Measurements from ENCODE around the gene PRLR.

The PRLR gene

DNA sequence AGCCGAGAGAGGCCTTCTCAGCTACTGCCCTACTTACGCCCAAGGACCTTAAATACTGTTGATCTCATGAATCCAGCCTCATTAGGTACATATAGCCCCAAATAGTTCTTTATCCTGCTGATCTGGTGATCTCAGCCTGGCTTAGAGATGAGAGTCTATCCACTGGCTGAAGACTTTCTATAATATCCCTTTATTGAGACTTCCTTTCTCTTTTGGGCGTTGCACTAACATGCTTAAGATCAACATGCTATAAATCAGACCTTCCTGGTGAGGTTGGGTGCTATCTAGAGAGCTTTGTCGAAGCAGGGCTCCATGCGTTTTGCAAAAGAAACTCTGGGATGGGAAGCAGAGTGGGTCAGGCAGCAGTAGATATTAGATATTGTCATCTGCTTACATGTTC, 138.6 kb downstream of the PRLR start:
- in situ Hi-C loops (cut with HindIII; ENCODE audit: low sequenced_read_pairs) = no loop called here

GRCh38 chr5:35089334-35090314, 140.7 kb downstream of the PRLR start:
- in situ Hi-C loops (cut with HindIII; ENCODE audit: low sequenced_read_pairs) = no loop called here

- in situ Hi-C loops (cut with HindIII; ENCODE audit: low sequenced_read_pairs) = no loop called here
These were observed 142.3 kb downstream of the PRLR start for GRCh38 chr5:35087991-35088390.

DNA sequence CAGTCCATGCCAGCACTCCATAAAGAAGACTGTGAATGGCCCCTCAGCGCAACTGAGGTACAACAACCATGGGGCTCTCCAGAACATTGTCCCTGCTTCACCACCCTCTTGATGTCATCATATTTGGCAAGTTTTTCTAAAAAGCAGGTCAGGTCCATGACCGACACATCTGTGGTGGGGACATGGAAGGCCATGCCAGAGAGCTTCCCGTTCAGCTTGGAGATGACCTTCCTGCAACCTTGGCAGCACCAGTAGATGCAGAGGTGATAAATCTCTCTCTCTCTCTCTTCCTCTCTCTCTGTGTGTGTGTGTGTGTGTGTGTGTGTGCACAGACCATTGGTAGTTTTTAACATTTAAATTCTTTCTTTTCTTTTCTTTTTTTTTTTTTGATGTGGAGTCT, 147.1 kb downstream of the PRLR start:
- in situ Hi-C loops (cut with HindIII; ENCODE audit: low sequenced_read_pairs) = no loop called here

GRCh38 chr5:35082530-35082929, 147.8 kb downstream of the PRLR start:
- in situ Hi-C loops (cut with HindIII; ENCODE audit: low sequenced_read_pairs) = no loop called here

- in situ Hi-C loops (cut with HindIII; ENCODE audit: low sequenced_read_pairs) = no loop called here
These were observed 149.2 kb downstream of the PRLR start for GRCh38 chr5:35081134-35081533.

DNA sequence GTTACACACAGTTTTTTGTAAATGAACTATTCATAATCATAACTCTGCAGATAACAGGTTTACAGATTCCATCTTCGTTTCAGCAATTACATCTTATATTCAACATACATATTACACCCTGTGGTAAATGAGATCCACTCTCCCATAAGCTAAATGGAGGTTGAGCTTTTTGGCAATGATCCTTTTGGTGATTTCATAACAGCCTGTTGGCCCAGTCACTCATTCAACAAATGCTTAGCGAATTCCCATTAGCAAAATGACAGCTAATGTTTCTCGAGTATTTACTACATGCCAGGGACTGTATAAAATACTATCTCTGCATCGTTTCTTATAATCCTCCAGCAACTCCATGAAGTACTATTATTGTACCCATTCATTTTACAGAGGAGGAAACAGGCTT, 157.1 kb downstream of the PRLR start:
- in situ Hi-C loops (cut with HindIII; ENCODE audit: low sequenced_read_pairs) = no loop called here

- in situ Hi-C loops (cut with HindIII; ENCODE audit: low sequenced_read_pairs) = no loop called here
These were observed 161.1 kb downstream of the PRLR start for GRCh38 chr5:35069188-35069587.

GRCh38 chr5:35067985-35068384, 162.3 kb downstream of the PRLR start:
- in situ Hi-C loops (cut with HindIII; ENCODE audit: low sequenced_read_pairs) = no loop called here

GRCh38 chr5:35066260-35066795, 164.0 kb downstream of the PRLR start:
- in situ Hi-C loops (cut with HindIII; ENCODE audit: low sequenced_read_pairs) = no loop called here

GRCh38 chr5:35063414-35063813, 166.9 kb downstream of the PRLR start:
- in situ Hi-C loops (cut with HindIII; ENCODE audit: low sequenced_read_pairs) = no loop called here

GRCh38 chr5:35061211-35061770, 169.0 kb downstream of the PRLR start:
- in situ Hi-C loops (cut with HindIII; ENCODE audit: low sequenced_read_pairs) = no loop called here

DNA sequence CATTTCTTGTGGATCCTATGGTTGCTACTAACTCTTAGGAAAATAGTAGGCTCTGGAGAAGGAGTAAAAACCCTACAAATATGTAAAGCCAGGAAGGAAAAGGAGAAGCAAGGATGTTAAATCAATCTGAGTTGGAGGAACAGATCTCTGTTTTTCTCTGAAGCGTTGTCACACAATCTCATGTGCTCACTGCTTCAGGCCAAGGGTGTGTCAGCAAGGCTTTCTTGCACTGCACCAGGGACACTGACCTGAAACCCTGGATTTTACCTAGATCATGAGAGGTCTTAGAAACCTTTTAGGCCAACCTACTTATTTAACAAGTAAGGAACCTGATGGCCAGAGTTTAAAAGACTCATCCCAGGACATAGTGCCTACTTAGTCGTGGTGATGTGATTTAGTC, 170.1 kb downstream of the PRLR start:
- in situ Hi-C loops (cut with HindIII; ENCODE audit: low sequenced_read_pairs) = no loop called here

GRCh38 chr5:35059251-35059650, 171.0 kb downstream of the PRLR start:
- in situ Hi-C loops (cut with HindIII; ENCODE audit: low sequenced_read_pairs) = no loop called here

GRCh38 chr5:35058374-35058788, 171.9 kb downstream of the PRLR start:
- in situ Hi-C loops (cut with HindIII; ENCODE audit: low sequenced_read_pairs) = no loop called here

GRCh38 chr5:35056686-35057085, 173.6 kb downstream of the PRLR start:
- in situ Hi-C loops (cut with HindIII; ENCODE audit: low sequenced_read_pairs) = no loop called here

- in situ Hi-C loops (cut with HindIII; ENCODE audit: low sequenced_read_pairs) = no loop called here
These were observed 177.4 kb downstream of the PRLR start for GRCh38 chr5:35052838-35053237.

DNA sequence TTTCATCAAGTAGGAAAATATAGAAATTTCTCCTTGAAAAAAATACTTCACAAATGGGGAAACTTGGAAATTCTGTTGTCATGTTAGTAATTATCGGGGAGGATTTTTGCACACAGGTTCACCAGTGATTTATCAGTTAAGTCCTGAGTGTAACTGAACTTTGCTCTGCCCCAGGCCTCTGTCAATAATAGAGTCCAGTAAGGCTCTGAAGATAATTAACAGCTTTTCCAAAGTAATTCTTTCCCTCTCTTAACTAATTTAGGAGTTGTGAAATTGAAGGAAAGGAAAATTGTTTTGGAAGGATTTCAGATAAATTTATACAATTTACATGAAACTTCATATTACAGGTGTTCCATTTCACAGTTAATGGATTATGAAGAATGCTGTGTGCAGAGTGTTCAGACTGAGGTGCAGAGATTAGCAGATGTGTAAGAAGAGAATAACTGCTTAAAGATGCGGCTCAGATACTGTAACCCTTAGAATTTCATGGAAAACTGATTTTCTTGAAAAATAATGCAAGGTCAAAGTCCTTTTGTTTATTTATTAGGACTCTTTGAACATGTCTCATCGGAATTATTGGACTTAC, 179.7 kb downstream of the PRLR start:
- in situ Hi-C loops (cut with HindIII; ENCODE audit: low sequenced_read_pairs) = no loop called here

DNA sequence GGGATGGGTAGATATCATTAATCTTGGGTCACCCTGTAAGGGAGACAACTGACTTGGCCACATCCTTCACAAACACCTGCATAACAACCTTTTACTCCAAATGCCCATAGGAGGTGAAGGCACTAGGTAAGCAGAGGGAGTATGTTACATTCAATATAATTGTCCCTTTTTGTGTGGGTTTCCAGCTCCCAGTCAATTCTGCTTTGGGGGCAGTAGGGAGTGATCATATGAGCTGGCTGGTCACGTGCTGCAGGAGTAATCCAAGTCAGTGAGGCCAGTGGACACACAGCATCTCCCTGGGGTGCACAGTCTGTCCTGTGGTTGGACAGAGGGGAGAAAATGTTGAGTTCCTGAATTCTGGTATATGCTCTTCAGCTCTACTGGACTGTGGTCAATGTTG, 181.4 kb downstream of the PRLR start:
- in situ Hi-C loops (cut with HindIII; ENCODE audit: low sequenced_read_pairs) = no loop called here

DNA sequence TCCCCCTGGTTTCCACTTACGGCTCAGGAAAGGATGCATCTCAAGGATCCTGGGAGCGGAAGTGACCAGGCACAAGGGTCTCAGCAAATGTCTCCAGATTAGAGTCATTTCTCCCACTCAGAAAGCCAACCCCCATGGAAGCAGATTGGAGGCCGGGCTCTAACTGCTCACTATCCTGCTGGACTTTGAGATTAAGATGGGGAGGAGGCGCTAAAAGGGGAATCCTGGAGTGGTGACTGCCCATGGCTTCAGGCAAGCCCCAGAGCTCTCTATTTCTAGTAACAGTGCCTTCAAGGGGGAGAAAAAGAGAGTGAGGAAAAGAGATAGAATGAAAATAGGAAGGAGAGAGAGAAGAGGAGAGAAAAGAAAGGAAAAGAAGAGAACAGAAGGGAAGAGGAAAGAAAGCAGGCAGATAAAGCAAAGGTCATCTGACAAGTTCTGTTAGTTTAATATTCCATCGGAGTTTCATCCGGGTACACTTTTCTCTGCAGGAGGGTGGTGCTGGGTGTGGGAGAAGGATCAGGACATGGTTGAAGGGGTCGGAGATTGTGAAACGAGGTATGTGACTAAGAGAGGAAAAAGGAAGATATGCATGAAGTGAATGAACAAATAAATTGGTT, 182.4 kb downstream of the PRLR start, which contains the start of gene AGXT2:
AGXT2 (minus strand) TSS at position 165 of the 620 bp plus-strand sequence; CDS start at position 108, 57 bp downstream.
- in situ Hi-C loops (cut with HindIII; ENCODE audit: low sequenced_read_pairs) = no loop called here

- in situ Hi-C loops (cut with HindIII; ENCODE audit: low sequenced_read_pairs) = no loop called here
These were observed 183.5 kb downstream of the PRLR start for GRCh38 chr5:35046774-35047173.
